Activated CD4-positive, alpha-beta T cell treated with anti-CD3 and anti-CD28 coated beads for 48 hours (primary cell): ENCODE results near the gene CPT1B.

ENCODE experiments used
- DNase-seq: peaks from one replicate; pipeline ENCODE4 v3.0.0-alpha.2; 2020

CPT1B gene

DNA sequence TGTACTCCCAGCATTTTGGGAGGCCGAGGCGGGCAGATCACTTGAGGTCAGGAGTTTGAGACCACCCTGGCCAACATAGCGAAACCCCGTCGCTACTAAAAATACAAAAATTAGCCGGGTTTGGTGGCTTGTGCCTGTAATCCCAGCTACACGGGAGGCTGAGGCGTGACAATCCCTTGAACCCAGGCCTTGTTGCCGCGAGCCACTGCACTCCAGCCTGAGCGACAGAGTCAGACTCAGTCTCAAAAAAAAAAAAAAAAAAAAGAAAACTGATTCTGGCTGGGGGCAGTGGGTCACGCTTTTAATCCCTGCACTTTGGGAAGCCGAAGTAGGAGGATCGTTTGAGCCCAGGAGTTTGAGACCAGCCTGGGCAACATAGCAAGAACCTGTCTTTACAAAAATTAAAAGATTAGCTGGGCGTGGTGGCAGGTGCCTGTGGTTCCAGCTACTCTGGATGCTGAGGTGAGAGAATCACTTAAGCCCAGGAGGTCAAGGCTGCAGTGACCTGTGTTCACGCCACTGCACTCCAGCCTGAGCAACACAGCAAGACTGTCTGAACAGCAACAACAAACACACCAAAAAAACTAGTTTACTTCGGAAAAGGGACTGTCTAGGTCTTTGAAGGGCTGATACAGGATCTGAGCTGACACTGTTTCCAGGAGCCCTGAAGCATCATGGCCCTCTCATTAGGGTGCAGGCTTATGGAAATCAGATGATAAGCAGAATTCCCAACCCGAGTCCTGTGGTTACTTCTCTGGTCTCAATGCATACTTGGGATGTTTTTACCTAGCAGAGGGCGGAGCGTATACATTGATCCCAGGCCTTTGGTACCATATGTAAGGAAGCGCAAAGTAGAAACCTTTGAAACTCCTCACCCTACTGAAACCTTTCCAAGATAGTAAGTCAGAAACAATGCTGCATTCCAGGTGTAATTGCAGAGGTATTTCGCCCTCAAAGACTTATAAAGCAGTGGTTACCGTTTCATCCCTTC, 6.2 kb upstream of the CPT1B start:
- no peak for DNase-seq

DNA sequence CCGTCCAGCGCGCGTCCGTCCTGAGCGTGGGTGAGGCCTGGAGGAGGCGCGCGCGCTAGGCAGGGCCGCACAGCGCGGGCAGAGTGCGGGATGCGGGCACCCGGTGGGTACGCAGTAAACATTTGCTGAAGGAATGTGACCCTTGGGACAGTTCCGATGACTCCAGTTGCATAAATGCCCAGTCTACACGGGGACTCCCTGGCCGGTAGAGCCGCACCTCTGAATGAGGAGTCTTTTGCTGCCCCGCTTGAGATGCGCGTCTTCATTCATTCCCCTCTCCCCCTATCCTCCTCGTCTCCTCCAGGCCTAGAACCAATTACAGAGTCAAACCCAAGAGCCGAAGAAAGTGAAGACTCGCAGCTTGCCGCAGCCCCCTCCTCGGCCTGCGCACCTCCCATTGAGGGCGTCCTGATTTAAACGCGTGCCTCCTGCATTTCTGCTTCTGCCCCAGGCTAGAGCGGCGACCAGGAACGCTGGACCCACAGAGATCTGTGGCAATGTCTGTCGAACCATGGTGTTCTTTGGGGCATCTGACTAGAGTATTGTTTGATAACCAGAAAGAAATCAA, 5.2 kb upstream of the CPT1B start:
- DNase-seq, result no peak

DNA sequence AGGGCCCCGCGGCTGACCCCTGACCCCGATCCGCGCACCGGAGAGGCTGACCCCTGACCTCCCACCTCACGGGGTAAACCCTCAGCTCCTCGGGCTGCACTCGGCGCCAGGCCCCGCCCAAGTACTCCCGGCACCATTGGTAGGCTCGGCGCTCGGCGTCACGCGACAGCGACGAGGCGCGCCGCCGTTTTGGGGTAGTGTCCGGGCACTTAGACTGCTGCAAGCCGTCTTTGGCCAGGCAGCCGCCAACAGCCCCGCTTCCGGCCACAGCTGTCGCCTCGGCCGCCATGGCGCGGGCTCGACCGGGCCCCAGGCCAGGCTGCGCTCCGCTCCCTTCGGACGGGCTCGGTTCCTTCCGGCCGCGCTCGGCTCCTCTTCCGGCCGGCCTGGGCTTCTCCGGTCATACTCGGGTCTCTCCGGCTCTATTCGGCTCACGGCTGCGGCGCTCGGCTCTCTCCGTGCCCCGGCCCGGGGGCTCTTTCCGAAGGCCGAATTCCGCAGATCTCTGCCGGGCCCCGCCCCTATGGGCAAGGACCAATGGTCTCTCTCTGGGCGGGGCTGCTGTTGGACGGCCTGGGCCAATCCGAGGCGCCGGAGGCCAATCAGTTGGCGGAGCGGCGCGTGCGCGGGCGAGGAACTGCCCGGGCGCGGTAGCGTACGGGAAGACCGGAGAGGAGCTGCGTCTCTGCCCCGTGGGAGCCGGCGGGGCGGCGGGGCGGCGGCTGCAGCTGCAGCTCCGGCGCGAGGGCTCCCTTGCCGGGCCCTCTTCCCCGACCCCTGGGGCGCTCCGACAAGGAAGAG, 4.5 kb upstream of the CPT1B start, which contains the start of gene CHKB:
CHKB (minus strand) TSS at position 357 of the 801 bp plus-strand sequence; CDS start at position 289, 68 bp downstream.
- peak; percentile 99 for DNase-seq

DNA sequence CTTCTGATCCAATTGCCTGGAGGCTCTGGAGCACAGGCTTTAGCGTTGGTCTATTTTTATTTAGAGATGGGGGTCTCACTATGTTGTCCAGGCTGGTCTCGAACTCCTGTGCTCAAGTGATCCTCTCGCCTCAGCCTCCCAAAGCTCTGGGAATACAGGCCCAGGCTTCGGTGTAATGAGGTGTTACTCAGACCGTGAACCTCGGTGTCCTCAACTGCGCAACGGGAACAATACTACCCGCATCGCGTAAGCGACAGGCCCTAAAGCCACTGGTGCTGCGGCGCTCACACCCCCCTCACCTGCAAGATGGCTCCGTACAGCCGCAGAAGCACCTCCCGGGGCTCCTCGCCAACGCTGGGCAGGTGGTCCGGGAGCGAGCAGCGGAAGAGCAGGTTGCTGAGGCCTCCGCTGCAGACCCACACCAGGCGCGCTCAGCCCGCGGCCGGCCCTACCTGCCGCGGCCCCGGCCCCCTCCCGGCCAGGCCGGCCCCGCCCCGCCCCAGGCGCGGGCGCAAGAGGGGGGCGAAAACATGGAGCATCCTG, 3.8 kb upstream of the CPT1B start:
- DNase-seq, result peak; percentile 59

DNA sequence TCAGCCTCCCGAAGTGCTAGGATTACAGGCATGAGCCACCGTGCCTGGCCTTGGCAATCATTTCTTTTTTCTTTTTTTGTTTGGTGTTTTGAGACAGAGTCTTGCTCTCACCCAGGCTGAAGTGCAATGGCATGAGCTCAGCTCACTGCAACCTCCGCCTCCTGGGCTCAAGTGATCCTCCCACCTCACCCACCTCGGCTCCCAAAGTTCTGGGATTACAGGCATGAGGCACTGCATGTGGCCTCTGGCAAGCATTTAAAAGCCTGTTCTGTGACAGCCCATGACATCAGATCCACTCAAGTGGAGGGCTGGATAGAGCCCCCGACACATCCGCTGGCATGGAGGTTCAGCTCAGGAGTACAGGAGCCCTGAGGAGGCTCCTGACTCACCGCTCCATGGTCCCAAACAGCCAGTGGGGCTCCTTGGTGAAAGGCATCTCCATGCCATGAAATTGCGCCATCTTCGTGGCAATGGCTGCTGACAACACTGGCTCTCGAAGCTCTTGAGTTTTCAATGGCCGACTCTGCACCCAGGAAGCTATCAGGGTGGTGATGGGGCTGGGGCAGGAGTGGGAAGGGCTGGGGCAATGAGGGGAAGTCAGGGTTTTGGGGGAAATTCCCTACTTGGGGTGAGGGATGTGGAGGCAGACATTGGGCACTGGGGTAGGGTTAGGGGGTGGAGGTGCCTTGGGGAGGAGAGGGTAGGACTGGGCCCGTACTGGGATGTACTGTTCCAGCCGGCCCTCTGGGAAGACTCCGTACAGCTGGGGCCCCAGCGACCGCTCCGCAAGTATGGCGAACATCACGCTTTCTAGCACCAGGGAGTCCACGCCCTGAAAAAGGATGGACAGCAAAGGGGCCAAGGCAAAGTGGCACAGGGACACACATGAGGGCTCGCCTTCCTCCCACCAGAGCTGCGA, 3.1 kb upstream of the CPT1B start:
- no peak for DNase-seq

DNA sequence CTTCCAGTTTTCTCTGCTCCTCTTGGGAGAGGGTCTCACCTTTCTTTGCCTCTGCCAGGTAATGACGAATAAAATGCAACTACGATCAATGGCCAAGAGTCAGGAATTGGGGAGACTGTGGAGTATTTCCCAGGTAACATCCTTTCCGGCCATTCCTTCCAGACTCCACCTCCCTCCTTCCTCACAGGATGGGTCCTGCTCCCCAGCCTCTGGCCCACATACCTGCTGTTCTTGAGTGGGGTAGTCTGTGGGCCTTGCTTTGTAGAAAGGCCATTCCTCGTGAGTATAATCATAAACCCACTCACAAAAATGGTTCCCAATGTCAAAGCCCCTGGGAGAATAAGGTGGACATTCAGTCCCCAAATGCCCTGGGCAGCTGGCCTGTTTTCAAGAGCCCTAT, 1.5 kb upstream of the CPT1B start:
- no peak for DNase-seq

DNA sequence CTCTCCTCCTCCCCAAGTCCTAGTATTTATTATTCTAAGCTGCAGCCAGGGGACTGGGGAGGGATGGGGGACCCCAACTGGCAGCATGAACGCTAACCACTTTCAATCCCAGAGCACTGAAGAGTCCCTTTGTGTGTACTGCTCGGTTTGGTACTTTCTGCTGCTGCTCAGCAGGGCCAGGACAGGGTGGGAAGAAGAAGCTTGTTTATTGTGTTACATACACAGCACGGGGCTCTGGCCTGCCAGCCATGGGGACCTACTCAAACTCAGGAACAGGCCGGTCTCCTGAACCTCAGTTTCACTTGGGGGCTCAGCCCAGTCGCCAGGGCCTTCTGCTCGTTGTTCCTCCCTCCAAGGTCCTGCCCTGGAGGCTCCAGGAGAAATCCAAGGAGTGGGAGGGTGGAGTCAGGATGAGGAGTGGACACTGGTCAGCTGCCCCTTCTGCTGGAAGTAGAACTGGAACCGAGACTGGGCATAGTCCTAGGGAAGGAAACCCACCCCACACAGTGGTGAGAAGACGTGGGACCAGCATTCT, 616 bp upstream of the CPT1B start:
- DNase-seq, result no peak

DNA sequence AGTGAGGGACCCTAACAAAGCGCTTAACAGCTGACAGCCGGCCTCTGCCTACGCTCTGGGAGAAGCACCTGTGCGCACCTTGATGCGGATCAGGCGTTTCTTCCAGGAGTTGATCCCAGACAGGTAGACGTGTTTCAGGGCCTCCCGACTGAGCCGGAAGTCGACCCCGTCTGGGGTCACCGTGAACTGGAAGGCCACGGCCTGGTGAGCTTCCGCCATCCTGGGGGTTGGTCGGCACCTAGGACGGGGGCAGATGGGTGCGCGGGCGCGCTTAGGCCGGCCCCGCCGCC, 585 bp downstream of the CPT1B start:
- no peak for DNase-seq

DNA sequence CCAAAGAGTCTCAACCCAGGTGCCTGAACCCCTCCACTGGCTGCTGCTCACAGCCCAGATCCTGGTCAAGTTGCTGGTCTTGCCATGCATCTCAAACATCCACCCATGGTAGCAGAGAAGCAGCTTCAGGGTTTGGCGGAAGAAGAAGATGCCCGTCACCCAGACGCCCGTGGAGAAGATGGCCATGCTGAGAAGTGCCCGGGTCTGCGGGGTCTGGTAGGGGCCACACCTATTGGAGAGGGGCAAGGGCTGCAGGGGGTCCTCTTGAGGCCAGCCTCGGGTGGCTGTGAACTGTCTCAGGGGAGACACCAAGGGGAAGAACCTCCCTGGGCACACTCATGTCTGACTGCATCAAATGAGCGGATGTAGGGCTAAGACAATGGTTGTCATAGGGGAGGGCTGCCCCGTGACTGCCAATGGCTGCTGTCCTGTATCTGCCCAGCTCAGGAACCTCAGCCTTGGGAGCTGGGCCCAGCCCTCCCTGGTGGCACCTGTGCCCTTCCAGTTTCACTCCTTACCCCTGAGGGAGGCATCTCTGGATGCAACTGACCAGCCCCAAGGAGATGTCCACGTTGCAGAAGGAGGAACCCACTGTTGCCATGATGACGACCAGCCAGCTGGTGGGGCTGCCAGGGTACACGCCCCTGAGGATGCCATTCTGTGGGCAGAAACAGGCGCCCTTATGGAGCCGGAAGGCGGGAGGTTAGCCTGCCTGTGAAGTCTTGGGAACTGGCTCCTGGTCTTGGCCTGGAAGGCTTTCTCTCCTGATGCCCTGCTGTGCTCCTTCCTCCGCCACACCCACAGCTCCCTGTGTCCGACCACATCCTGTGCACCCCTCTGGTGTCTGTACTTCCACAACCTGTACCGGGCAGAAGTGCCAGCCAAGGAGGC, 1.2 kb downstream of the CPT1B start:
- DNase-seq, result no peak

DNA sequence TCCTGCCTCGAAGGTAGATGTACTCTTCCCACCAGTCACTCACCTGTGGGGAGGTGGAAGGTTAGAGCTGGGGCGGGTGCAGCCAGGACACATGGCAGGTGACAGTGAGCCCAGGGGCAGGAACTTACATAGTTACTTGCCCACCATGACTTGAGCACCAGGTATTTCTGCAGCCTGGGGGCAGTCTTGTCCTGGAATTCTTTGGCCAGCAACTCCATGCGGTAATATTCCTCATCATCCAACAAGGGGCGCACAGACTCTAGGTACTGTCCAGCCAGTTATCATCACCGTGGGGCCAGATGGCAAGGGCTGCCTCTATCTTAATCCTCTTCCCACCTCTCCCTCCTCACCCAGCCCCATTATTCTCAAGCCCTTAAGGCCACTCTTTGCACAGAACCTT, 2.2 kb downstream of the CPT1B start:
- no peak for DNase-seq

DNA sequence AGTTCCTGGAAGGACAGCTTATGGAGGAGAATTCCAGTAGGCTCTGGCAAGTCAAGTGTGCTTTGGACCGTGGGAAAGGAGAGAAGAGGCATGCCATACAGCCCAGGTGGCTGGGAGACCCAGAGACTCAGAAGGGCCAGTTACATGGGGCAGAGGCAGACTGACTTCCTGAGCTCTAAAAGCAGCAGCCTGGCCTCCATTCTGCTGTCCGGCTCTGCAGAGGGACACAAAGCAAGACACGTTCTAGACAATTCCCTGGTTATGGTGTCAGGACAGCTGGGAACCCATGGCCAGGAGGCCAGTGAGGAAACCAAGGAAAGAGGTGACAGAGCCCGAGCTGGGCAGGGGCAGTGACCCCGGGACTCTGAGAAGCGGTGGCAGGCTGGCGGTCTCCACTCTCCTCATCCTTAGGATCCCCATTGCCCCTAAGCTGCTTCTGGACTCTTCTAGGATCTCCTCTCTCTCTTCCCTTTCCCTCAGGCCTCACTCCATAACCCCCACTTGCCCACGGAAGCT, 2.7 kb downstream of the CPT1B start:
- DNase-seq, result no peak

DNA sequence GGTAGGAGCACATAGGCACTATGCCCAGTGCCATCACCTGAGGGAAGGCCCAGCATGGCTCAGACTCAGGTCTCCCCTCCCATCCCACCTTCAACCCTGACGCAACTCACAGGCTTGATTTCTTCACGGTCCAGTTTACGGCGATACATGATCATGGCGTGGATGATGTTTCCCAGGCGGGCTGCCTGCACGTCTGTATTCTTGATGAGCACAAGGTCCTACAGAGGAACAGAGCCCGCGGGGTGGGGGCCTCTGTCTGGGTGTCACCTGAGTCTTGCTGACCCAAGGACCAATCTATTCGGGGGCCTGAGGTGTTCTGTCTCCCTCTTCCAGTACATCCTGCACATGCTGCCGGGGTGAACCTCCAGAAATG, 3.9 kb downstream of the CPT1B start:
- DNase-seq, result no peak

DNA sequence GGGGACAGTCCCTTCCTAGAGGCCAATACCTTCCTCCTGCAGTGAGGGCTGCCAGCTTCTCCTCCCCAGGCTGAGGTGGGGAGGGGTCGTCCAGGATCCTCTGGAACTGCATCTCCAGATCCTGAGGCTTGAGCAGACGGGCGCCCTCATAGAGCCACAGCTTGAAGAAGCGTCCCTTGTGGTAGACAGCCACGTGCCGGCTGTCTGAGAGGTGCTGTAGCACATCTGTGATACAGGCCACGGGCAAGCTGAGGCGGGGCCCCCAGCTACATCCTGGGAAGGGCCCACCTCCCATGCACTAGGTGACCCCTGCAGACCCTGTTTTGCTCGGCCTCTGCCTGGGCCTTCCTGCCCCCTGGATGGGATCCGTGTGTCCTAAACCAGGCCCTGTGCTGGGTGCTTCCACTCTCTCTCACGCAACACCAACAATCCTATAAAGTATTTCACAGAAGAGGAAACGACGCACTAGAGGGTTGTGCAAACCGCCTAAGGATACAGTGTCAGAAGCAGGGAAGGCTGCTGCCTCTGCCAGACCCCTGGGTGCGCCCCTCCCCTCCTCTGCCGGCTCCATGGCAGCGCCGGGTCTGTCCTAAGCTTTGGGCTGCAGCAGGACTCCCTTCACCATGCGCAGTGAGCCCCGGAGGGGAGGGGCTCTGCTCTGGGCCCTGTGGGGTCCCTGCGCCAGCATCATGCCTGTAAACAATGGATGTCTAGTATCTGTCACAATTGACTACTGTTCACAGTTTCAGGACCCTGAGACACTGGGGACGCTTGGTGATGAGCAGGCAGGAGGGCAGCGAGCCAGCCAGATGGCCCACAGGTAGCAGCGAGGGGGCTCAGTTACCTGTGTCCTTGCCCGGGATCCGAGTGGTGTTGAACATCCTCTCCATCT, 4.5 kb downstream of the CPT1B start:
- DNase-seq, result no peak

DNA sequence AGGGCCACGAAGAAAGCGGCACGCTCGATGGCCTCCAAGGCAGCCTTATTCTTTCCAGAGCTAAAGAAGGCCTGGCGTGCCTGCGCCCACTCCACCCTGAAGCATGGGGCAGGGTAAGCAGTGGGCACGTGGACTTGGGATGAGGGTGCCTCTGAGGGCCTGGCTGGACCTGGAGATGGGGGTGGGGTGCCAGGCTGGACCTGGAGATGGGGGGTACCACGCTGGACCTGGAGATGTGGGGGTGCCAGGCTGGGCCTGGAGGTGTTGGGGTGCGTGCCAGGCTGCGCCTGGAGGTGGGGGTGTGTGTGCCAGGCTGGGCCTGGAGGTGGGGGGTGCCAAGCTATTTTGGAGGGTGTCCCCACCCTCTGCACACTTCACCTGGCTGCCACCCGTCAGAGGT, 5.3 kb downstream of the CPT1B start:
- no peak for DNase-seq

DNA sequence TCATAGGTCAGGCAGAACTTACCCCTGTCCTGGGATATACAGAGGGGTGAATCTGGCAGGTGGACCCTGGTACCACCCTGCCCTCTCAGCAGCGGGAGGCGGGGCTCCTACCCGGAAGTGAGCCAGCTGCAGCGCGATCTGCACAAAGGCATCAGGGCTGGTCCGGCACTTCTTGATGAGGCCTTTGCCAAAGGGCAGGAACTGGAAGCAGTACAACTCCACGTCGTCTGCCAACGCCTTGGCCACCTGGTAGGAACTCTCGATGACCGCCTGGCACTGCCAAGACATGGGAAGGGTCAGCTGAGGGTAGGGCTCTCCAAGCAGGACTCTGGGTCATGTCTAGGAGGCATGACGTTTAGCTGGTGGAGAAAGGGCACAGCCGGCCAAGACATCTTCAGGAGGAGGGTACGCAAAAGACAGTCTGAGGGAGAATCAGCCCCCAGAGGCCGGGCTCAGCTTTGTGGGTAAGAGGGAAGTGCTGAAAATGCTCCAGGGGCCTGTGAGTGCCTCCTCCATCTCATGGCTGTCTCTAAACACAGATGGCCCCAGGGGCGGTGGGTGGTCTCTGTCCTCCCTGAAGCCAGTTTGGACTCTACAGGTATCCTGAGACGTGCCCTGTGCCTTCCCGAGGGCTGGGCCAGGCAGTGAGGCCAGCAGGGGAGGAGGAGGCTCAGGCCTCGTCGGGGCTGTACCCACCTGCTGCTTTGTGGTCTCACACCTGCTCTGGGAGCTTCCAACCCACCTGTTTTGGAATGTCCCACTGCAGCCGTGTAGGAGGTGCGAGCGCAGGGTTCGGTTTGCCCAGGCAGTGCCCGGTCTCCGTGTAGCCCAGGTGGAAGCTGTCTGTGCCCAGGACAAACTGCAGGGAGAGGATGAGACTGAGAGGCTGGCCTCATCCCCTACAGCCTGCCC, 6.7 kb downstream of the CPT1B start:
- DNase-seq, result no peak

DNA sequence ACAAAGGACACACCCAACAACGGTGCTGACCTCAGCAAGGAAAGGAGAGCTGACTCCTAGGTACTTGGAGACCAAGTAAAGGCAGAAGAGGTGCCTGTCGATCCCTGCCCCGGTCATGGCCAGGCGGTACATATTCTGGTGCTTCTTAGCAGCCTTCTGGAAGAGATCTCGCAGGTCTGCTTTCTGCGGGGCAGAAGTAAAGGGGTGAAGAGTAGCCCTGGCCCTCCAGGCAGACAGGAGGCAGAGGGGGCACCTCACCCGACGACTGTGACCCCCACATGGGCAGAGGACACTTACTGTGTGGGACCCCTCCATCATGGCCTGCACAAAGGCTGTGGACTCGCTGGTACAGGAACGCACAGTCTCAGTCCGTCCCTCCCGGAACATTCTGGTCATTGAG, 7.4 kb downstream of the CPT1B start:
- DNase-seq, result no peak

DNA sequence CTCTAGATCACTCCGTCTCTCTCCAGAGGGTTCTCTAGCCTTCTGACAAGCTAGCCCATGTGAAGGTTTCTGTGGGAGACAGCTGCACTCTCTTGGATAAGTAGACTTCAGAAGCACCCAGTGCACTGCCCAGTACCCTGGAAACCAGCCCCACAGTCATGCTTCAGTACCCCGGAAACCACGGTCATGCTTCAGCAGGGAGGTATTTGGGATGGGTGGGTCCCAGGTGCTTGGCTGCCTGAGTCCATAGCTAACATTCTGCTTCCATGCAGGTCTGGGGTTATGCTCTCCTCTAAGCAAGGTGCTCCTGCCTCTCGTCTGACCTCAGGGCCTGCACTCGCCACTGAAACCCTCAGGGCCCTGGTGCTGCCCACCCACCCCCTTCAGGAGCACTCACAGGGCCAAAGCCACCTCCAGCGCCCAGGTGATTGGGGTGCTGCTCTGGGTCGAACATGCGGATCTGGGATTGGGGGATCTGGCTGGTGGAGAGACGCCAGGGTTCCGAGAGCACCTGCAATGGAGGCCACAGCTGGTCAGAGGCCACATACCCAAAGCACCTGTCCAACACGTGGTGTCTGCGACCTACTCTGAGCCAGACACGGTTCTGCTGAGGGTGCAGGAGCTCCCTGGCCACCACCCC, 8.2 kb downstream of the CPT1B start:
- no peak for DNase-seq

DNA sequence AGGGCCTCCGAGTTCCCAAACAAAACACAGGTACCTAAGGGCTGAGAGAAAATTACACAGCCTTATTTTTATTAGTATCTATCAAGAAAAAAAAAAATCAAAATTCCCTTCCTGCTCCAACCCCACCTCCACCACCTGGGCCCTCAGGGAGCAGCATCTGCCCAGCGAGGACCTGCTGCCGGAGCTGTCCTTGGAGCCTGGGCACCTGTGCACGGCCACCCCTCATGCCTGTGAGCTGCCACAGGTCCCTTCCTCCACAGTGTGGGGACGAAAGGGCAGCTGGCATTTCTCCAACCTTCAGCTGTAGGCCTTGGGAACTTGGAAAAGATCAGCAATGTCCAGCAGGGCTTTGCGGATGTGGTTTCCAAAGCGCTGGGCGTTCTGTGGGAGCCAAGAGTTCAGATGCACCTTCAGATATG, 9.2 kb downstream of the CPT1B start:
- no peak for DNase-seq
